HG02840 (cell line): ENCODE results near the gene SH3BP5.

Experiments
- ATAC-seq: cut with Tn5 transposase; IDR thresholded peaks from one replicate; pipeline ENCODE4 v1.9.1; 2021; ENCODE audit warnings: mild to moderate bottlenecking, moderate library complexity, moderate number of reproducible peaks; ENCODE audit not compliant: unreplicated experiment, low FRiP score

Gene SH3BP5

DNA sequence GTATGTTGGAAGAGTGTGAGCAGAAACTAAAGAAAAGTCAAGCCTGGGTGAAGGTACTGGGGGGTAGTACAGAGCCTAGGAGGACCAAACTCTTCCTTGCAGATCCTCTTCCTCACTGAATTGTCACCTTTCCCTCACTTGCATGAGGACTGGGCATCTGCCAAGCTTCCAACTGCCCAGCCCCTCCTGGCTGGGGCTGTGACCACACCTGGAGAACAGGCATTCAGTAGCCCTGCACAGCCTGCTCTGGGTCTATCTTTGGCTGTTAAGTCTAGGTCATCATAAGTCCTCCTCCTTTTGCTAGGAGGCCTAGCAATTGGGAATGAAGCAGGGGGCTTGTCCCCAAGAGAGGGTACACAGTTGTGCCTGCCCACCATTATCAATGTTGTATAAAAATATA, 71.1 kb downstream of the SH3BP5 start:
- no peak for ATAC-seq

DNA sequence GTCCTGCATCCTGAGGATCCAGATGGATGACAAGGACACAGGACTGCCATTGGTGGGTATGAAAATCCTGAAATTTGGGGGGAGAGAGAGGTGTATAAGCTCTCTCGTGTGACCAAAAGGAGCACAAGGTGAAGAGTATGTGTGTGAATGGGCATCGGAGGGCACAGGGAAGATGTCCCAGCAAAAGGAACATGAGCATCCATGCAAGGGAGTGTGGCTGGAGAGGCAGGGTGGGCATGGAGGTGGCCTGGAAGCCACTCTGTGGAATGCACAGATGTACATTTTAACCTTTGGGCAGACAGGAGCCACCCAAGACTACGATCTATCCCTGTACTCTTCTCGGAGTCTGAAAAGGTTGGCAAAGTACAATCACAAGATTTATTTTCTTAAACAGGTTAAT, 71.9 kb downstream of the SH3BP5 start:
- ATAC-seq, result no peak

DNA sequence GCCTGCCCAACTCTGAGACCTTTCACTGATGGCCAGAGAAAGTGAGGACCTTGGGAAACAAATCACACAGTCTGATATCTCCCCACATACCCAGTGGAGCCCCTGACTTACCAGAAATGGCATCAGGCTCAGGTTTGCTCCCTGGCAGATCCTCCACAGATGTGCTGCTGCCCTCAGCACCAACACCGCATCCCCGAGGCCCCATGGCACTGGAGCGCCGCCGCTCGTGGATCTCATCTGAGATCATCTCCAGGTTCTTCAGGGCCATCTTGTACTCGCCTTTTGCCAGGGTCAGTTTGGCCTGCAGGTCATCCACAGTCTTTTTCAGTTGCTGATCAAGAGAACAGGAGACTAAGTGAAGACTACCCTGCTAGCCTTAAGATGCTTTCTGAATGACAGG, 73.7 kb downstream of the SH3BP5 start:
- no peak for ATAC-seq

DNA sequence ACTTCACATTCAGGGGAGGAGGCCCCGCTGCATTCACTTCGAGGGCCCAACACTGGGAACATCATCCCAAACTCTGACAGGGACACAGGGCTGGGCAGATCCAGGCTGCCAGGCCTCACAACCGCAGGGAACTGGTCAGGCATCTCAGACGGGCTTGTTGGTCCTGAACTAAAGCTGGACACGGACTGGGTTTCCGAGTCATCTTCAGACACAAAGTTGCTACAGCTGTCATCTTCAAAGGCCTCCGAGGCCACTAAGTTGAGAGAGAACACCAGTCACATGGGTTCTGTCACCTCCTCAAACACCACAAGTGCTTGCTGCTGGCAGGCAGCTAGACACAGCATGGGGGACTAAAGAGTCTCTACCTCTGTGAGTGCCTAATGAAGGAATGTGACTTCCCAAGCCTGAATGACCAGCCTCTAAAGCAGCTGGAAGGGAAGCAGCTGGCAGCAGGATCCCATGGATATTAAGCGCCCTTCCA, 75.5 kb downstream of the SH3BP5 start:
- no peak for ATAC-seq

DNA sequence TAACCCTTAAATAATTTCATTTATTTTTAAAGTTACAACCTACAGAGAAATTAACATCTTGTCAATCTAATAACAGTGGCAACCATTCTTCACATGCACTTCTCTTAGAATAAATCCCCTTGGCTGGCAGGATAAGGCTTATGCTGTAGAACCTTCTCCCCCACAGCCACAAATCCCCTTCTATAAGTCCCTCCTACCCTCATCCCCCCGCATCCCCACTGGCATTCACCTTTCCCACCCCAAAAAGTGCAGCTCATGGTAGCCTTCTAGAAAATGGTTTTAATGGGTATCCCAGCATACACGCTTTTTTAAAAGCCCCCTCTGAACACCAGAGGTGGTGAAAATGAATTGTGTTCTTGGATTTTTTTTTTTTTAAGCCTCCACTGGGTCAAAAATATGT, 77.2 kb downstream of the SH3BP5 start:
- ATAC-seq, result no peak

DNA sequence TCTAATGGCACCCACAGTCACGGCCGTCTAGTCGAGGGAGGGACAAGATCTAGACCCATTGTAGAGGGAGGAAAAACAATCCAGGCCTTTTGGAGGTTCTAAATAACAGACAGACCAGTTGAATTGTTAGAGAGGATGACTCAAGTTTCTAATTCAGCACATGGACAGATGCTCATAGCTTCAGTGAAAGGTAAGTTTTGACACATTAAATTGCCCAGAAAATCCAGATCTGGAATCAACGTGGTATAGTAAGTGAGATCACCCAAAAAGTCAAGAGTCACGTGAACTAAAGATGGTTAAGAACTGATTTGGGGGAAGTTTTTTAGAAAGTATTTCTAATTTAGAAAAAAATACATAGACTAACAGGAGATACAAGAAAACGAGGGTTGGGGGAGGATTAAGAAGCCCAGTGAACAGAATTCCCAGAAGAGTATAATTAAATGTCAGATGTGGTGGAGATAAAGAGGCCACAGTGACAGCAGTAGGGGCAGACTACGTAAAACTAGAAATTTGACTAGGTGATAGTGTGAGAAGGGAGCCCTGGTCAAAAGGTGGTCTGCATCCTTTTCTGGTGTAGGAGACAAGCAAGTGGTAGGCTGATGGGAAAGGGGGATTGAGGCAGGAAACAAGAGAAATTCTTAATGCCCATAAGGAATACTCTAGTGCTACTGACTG, 79.2 kb downstream of the SH3BP5 start:
- no peak for ATAC-seq

DNA sequence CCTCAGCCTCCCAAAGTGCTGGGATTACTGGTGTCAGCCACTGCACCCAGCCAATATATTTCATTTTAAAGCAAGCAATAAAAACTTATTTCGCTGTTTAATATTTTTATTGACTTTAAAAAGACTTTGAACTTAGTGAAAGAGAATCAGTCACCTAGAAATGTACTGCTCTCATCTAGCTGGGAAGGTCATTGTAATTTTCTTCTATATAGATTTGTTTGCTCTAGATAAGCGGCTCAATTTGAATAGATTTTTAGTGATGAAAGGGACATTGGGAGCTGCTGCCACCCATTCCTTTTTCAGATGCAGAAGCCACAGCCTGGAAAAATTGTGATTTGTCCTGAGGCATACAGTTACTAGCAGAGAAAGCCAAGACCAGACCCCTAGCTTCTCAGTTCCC, 86.2 kb downstream of the SH3BP5 start:
- no peak for ATAC-seq

DNA sequence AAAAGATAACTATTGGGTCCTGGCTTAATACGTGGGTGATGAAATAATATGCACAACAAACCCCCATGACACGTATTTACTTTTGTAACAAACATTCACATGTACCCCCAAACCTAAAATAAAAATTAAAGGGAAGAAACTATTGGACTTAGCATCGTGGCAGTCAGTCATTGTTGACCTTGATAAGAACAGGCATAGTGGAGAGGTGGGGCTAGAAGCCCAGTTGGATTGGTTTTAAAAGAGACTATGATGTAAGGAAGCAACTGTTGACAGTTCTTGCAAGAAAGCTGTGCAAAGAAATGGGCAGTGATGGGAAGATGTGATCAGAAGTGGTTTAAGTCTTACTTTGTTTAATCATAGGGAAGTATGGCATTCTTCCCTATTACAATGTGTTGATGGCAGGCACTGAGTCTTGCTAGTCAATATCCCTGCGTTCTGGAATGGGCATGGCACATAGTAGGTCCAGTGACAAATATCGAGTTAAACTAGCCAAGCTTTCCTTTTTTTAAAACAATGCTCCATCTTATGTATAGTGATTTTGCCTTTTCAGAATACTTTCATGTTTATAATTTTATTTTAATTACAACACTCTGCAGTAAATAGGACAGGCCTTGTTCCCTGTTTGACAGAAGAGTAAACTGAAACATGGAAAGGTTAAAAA, 88.4 kb downstream of the SH3BP5 start:
- no peak for ATAC-seq

DNA sequence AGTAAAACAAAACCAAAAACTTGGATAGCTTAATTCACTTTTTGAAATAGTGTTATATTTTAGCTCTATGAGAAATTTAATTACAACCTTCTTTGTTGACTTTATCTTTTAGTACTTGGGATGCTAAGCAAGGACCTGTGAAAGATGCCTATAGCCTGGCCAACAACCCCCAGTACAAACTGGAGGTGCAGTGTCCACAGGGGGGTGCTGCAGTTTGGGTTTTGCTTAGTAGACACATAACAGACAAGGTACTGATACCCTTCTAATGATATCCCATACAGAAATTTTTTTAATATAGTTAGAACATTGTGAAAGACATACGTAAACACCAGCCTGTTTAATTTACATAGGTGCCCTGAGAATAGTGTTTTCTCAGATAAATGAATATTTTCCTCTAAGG, 91.0 kb downstream of the SH3BP5 start:
- no peak for ATAC-seq

DNA sequence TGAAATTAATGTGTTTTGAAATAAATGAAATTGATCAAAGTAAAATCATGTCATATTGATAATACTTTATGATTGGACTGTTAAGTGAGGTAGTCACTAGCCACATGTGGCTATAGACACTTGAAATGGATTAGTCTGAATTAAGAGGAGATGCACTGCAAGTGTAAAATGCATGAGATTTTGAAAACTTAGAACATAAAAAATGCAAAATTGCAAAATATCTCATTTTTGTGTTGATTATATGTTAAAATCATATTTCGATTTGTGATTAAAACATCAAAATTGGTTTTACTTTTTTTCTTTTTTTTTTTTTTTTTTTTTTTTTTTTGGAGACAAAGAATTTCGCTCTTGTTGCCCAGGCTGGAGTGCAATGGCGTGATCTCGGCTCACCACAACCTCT, 103.1 kb downstream of the SH3BP5 start:
- ATAC-seq, result no peak

DNA sequence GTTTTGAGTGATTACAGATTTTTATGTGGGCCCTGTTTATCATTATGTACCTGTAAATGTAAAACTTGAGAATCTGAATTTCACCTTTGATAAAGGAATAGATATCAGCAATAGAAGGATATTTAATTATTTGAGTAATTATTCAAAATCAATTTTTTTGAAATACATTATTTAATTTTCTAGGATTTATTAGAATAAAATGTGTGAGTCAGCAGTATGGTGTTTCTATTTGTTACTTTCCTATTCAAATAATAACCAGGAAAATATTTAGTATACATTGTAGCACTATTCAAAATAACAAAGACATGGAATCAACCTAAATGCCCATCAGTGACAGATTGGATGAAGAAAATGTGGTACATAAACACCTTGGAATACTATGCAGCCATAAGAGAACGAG, 104.2 kb downstream of the SH3BP5 start:
- ATAC-seq, result no peak

DNA sequence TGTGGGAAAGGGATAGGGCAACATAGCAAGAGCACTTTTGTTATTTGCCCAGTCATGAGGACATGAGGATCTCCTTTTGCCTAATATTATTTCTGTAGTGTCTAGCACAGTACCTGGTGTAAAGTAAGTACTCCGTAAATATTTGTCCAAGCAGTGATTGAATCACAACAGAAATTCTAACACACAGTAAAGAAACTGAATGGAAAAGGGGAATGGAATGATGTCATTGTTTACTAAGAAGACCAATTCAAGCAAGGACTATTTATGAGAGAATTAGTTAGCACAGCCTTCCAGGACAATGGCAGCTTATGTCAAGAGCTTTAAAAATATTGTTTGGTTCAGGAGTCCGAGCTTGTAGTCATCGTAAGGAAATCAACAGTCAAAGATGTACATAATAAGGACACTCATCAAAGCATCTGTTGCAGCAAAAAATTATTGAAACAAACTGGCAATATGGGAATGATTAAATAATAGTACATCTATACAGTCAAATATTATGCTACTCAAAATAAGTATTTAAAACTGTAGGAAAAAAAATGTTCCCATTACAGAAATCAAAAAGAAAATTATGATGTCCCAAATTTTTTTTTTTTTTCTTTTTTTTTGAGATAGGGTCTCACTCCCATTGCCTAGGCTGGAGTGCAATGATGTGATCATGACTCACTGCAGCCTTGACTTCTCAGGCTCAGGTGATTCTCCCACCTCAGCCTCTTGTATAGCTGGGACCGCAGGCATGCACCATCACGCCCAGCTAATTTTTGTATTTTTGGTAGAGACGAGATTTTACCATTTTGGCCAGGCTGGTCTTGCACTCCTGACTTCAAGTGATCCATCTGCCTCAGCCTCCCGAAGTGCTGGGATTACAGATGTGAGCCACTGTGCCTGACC, 108.5 kb downstream of the SH3BP5 start:
- no peak for ATAC-seq

DNA sequence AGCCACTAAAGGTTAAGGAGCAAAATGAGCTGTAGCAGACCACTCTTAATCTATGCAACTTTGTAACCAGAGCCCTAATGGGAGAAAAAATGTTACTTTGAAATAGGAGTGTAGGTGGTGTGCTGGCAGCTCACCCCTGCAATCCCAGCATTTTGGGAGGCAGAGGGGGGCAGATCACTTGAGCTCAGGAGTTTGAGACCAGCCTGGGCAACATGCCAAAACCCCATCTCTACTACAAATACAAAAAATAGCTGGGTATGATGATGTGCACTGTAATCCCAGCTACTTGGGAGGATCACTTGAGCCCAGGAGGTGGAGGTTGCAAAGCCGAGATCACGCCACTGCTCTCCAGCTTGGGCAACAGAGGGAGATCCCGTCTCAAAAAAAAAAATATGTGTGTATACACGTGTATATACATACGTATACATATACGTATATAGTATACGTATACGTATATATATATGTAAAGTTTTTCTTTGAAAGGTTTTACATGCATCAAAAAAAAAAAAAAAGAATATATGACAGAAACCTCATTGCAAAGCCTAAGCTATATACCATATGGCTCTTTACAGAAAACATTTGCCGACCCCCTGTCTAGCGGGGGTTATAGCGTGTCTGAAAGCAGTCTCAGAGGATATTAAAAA, 110.7 kb downstream of the SH3BP5 start:
- no peak for ATAC-seq

DNA sequence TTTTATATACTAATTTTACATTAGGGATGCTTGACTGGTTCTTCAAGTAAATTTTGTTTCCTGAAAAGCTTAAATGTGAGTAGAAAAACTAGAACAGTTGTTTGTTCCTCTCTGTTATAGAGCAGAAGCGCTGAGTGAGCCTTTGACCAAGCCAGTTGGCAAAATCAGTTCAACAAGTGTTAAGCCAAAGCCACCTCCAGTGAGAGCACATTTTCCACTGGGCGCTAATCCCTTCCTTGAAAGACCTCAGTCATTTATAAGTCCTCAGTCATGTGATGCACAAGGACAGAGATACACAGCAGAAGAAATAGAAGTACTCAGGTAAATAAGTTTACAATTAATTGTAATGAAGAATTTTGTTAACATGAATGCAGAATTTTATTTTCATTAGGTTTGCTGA, 111.7 kb downstream of the SH3BP5 start:
- ATAC-seq, result no peak

DNA sequence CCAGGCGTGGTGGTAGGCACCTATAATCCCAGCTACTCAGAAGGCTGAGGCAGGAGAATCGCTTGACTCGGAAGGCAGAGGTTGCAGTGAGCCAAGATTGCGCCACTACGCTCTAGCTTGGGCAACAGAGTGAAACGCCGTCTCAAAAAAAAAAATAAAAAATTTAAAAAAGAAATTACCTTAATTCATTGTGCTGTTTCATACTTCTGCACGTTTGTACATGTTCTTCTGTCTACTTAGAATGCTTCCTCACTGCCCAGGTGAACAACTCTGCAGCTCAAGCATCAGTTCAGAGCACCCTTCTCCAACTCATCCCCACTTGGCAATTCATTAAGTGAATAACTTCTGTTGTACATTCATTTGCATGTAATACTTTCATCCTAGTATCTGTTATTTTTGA, 112.3 kb downstream of the SH3BP5 start:
- no peak for ATAC-seq

DNA sequence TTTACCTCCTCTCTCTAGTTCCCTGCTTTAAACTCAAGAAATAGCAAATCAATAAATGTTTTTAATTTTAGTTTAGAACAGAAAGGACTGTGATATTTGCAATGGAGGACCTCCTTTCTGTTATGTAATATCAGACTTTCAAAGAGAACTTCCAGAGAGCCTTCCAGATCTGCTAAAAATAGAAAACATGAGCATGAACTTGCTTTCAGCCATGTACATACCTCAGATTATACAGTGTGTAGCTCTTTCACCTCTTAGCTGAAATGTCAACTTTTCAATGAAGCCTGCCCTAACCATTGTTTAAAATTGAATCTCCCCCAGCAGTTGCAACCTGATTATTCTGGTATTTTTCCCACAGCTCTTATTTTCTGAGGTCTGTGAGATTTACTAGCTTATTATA, 113.7 kb downstream of the SH3BP5 start:
- no peak for ATAC-seq

DNA sequence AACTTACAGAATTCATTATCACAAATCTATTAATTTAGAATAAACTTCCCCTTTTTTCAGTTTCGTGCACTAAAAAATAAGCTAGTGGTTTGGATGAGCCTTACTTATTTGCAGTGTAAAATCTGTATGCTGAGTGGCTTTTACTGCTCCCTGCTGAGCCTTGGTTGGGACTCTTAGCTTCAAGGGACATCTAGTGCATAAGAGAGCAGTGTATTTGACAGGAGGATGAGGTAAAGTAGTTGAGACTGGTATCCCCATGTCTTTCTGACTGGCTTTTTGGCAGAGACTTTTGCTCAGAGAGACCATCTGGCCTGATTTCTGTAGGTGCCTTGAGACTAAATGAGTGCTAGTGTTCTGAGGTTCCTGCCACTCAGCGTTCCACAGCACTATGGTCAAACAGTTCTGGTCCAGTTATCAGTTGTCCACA, 114.5 kb downstream of the SH3BP5 start:
- ATAC-seq, result no peak

DNA sequence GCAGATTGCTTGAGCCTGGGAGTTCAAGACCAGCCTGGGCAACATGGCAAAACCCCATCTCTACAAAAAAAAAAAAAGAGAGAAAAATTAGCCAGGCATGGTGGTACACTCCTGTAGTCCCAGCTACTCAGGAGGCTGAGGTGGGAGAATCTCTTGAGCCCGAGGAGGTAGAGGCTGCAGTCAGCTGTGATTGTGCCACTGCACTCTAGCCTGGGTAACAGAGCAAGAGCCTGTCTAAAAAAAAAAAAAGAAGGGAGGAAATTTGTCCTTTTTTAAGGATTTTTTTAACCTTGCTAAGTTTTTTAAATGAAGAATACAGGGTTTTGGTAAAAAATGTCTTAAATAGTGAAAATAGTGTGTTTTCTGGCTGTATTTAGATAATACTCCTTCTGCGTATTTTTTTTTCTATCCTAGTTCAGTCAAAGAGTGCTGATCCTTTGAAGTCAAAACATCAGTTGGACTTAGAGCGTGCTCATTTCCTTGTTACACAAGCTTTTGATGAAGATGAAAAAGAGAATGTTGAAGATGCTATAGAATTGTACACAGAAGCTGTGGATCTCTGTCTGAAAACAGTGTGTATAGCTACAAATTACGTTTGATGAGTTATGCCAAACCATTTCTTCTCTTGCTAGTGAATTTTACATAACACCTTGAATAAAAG, 115.2 kb downstream of the SH3BP5 start:
- no peak for ATAC-seq

DNA sequence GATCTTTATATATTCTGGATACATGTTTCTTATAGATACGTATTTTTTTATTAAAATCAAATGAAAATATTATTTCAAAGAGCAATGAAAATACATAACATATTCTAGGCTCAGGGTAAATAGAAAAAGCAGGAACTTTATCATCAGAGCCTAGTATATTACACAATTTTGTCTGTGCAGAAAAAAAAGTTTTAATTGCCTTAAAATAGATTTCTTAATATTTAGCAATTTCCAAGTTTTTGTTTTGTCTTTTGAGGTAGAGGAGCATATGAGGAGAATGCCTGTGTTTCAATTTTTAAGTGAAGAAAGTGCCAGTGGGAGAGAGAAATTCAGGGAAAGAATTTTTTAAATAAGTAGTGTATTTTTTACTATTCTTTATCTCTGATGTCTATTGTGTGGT, 115.9 kb downstream of the SH3BP5 start:
- ATAC-seq, result no peak

DNA sequence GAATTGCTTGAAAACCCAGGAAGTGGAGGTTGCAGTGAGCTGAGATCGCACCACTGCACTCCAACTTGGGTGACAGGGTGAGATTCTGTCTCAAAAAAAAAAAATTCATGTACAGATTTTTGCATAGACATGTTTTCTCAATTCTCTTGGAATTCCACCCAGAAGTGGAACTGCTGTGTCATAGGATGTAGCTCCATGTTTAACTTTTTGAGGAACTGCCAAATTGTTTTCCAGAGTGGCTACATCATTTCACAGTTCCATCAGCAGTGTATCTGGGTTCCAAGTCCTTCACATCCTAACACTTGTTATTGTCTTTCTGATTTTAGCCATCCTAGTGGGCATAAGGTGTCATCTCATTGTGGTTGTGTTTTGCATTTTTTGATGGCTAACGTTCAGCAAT, 116.4 kb downstream of the SH3BP5 start:
- no peak for ATAC-seq
